Activated CD8-positive, alpha-beta memory T cell treated with anti-CD3 and anti-CD28 coated beads, Interleukin-2, amount 50 U/mL, for 48 hours (primary cell): ENCODE results near the gene CCL7.

Source experiments
- DNase-seq: peaks from one replicate; pipeline ENCODE4 v3.0.0-alpha.2; 2020

The CCL7 gene

DNA sequence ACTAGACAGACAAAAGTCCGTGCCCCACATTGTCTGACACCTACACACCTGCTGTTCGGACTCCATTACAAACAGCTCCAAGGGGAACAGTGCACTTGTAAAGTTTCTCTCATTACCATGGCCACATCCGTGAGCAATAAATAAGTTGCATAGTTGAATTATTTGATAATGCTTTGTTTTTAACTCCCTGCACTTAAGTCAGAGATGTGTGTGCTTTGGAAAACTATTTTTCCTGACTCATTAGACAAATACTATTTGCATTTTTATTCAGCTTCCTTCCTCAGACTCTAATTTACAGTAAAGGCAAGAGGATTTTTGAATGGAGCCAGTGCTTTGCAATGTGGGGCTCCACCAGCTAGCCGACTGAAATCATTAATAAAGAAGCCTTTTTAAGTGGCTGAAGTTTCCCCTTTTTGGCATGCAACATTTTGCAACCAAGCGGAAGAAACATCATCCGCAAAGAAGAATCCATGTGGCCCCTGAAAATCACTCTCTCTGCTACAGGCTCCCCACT is 21.5 kb upstream of the CCL7 start:
- no peak for DNase-seq

DNA sequence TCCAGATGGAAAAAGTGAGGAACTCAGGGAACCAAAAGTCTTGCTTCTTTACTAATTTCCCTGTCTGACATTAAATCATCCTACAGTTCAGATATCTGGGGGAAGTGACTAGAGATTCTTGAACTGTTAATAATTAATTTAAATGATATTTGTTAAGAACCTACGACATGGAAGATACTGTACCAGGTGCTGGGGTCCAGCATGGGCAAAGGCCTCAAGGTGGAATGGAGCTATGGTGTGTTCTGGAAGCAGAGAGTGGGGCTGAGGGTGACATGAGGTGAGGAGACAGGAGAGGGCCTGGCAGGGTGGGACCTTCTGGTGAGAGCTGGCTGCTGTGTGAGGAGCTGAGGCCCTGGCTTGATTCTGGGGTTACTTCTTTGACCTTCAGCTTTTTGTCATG is 21.0 kb upstream of the CCL7 start:
- no peak for DNase-seq

DNA sequence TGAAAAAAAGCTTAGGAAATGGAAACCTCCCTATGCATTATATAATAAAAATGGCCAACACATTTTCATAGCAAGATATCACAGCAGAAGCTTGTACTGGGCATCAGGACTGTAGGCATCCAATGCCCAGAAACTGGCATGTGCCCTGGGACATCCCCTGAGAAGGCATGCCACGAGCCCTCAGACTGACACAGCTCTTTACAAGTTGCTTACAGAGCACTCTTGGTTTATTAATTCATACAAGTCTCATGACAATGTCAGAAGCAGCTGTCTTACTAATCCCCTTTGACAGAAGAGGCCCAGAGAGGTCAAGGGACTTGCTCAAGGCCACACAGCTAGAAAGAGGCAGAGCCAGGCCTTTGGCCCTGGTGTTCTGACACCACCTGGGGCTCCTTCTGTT is 20.5 kb upstream of the CCL7 start:
- no peak for DNase-seq

DNA sequence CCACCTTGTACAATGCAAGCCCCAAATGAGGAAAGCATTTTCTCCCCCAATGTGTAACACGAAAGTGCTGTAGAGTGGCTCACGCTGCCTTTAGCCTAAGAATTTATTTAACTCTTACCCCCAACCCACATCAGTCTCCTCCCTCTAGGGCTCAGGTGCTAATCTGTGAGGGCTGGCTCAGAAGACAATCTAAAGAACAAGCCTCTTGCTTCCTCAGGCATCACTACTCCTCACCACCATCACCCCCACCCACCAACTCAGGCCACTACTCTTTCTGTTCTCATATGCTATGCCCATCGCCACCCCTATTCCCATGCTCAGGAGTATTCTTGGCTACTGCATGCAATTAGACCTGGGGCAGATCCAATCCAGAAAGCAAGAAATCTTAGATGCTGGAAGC is 18.8 kb upstream of the CCL7 start:
- DNase-seq = no peak

DNA sequence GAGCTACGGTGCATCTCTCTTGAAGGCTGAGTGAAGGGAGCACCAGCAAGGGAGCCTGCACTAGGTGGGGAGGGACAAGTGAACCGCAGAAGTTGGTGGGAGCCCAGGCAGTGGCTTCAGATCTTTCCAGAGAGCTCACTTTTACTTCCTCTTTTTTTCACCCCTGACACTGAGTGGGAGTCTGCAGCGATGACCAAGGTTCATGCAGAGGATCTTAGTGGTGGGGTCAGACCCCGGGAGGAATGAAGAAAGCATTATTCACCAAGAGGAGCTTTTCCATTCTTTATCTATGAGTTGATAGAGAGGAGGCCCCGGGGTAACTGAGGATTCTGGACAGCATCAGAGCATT is 18.0 kb upstream of the CCL7 start:
- no peak for DNase-seq

DNA sequence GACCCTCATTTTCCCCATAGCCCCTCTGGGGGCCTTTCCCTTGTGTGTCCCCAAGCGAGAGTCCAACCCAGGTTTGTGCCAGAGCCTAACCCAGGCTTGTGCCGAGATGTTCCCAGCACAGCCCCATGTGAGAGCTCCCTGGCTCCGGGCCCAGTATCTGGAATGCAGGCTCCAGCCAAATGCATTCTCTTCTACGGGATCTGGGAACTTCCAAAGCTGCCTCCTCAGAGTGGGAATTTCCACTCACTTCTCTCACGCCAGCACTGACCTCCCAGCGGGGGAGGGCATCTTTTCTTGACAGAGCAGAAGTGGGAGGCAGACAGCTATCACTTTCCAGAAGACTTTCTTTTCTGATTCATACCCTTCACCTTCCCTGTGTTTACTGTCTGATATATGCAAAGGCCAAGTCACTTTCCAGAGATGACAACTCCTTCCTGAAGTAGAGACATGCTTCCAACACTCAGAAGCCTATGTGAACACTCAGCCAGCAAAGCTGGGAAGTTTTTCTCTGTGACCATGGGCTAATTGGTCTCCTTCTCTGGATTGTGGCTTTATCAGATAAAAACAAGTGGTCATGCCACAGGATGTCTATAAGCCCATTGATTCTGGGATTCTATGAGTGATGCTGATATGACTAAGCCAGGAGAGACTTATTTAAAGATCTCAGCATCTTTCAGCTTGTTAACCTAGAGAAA is 17.4 kb upstream of the CCL7 start:
- no peak for DNase-seq

DNA sequence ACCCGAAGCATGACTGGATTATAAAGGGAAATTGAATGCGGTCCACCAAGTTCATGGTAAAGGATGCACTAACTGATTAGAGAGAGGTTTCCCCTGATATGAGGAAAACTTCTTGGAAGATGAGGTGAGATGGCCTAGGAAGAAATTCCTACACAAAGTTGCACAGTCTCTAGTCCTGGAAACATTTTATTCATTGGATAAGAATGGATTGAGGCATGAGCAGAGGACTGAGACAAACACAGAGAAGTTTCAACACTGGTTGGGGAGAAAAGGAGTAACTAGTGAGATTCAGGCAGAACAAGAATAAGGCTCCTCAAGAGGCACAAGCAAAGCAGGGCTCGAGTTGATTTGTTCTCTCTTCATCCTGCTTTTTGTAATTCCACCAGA is 16.9 kb upstream of the CCL7 start:
- DNase-seq = no peak

DNA sequence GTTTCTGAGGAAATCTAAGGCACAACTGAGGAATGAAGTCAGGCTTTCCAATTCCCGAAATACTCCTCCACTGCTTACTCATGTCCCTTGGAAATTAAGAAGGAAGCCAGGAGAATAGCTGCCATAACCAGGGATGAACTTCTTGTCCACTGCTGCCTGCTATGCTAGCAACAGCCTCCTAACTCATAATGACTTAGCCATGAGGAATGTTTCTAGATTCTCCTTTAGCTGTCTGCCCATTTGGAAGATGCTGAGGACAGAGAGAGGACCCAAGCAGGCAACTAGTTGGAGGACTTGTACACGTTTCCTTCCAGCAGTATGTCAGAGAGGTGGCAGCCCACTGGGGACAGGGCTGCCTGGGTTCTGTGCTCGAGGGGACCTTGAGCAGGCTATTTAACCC is 15.9 kb upstream of the CCL7 start:
- DNase-seq = no peak

DNA sequence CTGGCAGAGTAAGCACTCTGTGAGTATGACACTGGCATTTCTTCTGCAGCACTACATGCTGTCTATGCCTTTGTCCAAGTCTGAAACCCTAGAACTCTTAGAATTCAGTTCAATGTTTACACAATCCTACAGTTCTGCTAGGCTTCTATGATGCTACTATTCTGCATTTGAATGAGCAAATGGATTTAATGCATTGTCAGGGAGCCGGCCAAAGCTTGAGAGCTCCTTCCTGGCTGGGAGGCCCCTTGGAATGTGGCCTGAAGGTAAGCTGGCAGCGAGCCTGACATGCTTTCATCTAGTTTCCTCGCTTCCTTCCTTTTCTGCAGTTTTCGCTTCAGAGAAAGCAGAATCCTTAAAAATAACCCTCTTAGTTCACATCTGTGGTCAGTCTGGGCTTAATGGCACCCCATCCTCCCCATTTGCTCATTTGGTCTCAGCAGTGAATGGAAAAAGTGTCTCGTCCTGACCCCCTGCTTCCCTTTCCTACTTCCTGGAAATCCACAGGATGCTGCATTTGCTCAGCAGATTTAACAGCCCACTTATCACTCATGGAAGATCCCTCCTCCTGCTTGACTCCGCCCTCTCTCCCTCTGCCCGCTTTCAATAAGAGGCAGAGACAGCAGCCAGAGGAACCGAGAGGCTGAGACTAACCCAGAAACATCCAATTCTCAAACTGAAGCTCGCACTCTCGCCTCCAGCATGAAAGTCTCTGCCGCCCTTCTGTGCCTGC is 15.2 kb upstream of the CCL7 start, which contains the start of gene CCL2:
Gene CCL2 (plus strand): TSS at position 635 of the 730 bp plus-strand sequence. CDS start 65 bp downstream, at position 700.
- no peak for DNase-seq

DNA sequence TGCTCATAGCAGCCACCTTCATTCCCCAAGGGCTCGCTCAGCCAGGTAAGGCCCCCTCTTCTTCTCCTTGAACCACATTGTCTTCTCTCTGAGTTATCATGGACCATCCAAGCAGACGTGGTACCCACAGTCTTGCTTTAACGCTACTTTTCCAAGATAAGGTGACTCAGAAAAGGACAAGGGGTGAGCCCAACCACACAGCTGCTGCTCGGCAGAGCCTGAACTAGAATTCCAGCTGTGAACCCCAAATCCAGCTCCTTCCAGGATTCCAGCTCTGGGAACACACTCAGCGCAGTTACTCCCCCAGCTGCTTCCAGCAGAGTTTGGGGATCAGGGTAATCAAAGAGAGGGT is 14.7 kb upstream of the CCL7 start:
- no peak for DNase-seq

DNA sequence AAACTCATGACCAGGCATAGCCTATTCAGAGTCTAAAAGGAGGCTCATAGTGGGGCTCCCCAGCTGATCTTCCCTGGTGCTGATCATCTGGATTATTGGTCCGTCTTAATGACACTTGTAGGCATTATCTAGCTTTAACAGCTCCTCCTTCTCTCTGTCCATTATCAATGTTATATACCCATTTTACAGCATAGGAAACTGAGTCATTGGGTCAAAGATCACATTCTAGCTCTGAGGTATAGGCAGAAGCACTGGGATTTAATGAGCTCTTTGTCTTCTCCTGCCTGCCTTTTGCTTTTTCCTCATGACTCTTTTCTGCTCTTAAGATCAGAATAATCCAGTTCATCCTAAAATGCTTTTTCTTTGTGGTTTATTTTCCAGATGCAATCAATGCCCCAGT is 14.2 kb upstream of the CCL7 start:
- no peak for DNase-seq

DNA sequence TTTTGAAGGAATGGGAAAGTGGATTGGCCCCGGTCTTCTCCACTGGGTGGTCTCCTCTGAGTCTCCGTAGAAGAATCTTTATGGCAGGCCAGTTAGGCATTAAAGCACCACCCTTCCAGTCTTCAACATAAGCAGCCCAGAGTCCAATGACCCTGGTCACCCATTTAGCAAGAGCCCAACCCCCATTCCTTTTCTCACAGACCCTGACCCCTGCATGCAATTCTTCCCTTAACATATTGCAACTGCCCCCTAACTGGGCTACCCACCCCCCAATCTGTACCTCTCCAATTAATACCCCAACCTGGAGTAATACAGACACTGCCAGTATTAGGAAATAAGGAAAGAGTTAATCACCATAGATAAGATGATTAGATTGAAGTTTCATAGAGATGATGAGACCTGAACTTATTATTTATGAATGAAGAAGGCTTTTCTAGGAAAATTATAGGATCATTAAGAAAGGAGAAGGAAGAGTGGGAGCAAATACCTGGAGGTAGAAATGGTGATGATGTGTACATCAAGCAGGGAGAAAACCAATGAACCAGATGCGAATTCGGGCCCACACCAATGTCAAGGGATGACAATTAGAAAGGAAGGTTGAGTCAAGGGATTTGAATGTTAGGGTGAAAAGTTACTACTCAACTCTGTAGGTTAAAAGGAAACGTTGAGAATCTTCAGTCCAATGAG is 12.6 kb upstream of the CCL7 start:
- DNase-seq = no peak

DNA sequence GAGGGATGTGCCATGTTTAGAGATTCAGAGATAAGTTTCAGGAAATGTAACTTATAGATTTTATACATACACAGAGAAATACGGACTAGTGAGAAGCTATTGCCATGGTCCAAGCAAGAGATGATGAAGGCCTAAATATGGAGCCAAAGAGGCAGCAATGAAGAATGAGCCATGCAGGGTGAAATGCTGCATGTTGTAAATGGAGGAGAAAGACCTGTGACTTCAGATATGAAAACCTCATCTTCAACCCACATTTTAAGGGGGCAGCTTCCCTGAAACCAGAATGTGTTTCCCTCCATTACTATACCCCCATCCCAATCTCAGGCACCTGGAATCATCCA is 12.1 kb upstream of the CCL7 start:
- DNase-seq = no peak

DNA sequence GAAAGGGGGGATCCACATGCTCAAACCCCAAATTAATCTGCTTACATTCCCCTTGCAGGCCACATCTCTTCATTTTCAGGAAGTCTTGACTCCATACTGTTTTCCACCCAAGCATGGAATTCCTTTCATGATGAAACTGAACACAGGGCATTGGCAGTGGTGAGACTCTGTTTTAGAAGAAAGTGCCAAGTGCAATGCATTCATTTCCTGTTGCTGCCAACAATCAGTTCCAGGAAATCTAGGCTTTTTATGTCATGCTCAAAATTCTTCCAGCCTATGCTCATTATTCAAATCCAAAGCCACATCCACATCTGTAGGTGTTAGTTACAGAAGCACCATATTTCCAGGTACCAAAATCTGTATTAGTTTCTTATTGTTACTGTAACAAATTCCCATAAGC is 10.9 kb upstream of the CCL7 start:
- no peak for DNase-seq

DNA sequence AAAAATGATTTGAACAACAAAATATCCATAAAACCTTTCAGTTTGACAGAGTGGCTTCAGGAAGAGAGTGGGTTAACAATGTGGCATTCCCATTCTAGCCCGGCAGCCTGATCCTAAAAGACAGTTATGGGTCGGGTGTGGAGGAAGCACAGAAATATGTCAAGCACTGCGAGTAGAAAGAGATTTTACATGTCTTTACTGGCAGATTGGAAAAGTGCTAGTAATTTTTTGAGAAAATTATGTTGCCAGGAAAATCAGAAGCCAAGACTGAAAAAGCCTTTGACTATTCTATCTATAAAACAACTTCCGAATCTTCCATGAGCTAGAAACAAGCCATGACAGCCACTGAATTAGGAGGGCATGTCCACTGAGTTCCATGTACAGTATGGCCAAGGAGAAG is 9.2 kb upstream of the CCL7 start:
- DNase-seq = no peak

DNA sequence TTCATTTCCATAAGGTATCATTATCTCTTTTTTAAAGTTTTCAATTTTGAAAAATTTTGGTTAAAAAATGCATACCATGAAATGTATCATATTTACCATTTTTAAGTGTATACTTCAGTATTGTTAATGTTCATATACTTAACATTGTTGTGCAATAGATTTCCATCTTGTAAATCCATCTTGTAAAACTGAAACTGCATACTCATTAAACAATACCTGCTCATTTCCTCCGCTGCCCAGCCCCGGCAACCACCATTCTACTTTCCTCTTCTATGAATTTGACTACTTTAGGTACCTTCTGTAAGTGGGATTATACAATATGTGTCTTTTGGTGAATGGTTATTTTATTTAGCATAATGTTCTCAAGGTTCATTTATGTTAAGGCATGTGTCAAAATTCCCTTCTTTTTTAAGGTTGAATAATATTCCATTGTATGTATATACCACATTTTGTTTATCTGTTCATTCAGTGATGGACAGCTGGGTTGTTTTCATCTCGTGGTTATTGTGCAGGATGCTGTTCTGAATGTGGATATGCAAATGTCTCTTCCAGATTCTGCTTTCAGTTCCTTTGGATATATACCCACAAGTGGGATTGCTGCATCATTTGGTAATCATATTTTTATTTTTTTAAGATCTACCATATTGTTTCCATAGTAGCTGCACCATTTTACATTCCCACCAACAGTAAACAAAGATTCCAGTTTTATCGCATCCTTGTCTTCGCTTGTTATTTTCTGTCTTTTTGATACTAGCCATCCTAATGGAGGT is 8.3 kb upstream of the CCL7 start:
- no peak for DNase-seq

DNA sequence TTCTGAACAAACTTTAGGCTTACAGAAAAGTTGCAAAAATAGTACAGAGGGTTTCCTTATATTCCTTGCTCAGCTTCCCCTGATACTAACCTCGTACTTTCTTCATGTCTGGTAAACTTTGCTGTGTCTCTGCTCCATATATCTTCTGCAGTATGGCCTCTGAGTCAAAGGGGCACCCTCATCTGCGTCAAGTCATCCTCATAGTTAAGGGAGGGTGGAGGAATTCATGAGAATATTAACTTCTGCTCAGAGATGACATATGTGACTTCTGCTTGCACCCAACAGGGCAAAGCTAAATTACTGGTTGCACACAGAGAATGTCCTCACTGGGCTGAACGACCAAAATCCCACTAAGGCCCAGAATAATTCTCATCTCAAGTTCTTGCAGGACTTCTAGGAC is 4.3 kb upstream of the CCL7 start:
- DNase-seq = no peak

DNA sequence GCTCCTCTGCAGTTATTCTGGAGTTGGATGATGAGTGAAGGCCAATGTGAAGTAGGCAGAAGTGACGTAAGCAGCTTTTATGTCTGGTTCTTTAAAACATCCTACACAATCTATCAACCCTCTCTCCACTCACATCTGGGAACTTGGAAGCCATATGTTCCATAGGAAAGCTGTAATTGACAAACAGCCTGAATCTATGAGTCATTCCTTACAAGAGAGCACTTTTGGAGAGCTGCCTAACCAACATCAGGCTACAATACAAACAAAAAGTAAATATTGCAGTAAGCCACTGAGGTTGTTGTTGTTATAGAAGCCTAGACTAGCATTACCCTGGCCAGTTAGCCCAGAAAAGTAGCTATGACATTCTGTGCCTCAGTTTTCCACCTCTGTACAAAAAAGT is 5.9 kb downstream of the CCL7 start:
- DNase-seq = no peak

DNA sequence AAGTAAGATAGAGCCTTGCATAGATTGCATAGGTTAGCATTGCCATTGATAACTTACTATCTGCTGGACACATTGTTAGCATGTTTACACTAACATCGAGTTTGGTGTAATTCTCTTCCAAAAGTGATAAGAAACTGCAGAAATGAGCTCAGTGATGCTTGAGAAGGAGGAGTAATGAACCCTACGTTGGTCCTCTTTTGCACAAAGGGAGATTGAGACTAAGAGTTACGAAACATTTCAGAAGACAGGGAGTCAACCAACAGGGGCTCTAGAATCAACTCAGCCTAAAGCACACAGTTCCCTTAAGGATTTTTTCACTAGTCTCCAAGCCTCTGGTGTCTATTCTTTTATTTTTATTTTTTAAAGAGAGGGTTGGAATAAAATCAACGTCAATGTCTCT is 6.8 kb downstream of the CCL7 start:
- no peak for DNase-seq

DNA sequence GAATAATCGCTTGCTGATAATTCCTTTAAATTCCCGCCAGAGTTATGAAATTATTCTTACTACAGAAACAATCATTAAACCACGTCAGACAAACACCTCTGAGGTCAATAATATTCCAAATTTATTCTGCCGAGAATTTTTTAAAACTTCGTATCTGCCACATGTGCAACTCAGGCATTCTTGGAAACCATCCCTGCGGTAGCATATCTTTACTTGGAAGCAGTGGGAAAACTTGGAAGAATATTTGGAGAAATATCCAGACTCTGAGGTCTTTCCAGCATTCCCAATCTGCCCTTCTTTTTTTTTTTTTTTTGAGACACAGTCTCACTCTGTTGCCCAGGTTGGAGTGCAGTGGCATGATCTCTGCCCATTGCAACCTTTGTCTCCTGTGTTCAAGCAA is 13.6 kb downstream of the CCL7 start:
- no peak for DNase-seq

DNA sequence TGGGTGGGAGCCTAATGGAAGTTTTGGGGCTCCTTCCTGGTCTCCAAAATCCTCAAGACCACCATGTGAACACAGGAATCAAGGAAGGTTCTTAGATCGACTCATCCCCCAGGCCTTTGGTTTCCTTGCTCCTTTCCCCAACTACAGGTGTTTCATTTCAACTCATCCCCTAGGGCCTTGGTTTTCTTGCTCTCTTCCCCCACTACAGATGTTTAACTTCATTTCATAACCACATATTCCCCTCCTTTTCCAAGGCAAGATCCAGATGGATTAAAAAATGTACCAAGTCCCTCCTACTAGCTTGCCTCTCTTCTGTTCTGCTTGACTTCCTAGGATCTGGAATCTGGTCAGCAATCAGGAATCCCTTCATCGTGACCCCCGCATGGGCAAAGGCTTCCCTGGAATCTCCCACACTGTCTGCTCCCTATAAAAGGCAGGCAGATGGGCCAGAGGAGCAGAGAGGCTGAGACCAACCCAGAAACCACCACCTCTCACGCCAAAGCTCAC is 15.3 kb downstream of the CCL7 start, which contains the start of gene CCL11:
Gene CCL11 (plus strand): TSS at position 457 of the 507 bp plus-strand sequence. CDS start 67 bp downstream, outside the sequence.
- DNase-seq = no peak

DNA sequence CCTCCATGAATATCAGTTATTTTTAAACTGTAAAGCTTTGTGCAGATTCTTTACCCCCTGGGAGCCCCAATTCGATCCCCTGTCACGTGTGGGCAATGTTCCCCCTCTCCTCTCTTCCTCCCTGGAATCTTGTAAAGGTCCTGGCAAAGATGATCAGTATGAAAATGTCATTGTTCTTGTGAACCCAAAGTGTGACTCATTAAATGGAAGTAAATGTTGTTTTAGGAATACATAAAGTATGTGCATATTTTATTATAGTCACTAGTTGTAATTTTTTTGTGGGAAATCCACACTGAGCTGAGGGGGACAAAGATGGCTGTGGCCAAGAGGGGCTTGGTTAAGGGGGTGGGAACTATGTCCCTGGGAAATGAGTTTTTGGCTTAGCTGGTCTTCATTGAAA is 17.9 kb downstream of the CCL7 start:
- no peak for DNase-seq

DNA sequence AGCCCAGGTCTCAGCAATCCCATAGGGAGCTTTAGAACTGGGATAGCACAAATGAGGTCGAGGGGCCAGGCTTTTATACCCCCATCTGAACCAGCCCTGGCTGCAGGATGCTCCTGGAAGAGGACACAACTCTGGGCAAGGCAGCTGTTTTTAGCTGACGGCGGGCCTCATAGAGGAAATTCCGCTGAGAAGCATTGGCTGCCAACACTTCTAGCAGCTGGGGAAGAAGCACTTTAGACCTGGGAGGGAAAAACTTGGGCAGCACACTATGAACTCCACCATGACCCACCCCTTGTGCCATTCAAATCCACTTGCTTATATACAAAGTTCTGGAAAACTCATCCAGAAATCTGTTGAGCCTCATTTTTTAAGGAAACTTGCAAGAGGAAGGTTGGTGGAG is 20.6 kb downstream of the CCL7 start:
- no peak for DNase-seq
